ENCODE data around the gene TIMP1.

- TF ChIP-seq CTCF (IDR thresholded peaks at IDR 0.05) (no peak), EZH2 (IDR thresholded peaks at IDR 0.05) (no peak)
Measured at GRCh38 chrX:47631676-47632075, 49.4 kb downstream of the TIMP1 start.

All from neural progenitor cell (in vitro differentiated cells).